ENCODE data around the gene HOXC10. TPM values are rescaled to one million over a fixed set of nuclear protein-coding genes. Genes with fewer than 3 reads are reported as not detected.

The HOXC10 gene
- total RNA-seq, 2 experiments from 2014 or later: not detected

DNA sequence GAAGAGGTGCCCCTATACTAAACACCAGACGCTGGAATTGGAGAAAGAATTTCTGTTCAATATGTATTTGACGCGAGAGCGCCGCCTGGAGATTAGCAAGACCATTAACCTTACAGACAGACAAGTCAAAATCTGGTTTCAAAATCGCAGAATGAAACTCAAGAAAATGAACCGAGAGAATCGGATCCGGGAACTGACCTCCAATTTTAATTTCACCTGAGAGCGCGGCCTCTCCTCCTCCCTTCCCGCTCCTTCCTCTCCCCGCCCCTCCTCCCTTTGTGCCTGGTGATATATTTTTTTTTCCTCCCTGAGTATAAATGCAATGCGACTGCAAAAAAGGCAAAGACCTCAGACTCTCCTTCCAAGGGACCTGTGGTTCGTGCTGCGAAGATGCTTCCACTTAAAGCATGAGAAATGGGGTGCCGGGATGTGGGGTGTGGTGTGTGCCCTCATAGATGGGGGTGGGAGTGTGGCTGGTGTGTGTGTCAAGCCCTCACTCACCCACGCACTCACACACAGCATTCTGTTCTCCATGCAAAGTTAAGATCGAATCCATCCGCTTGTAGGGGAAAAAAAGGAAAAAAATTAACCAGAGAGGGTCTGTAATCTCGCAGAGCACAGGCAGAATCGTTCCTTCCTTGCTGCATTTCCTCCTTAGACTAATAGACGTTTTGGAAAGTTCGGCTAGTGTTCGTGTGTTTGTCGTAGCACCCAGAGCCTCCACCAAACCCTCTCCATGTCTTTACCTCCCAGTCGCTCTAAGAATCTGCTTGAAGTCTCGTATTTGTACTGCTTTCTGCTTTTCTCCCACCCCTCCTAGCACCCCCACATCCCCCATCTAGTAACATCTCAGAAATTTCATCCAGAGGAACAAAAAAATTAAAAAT is 4.5 kb downstream of the HOXC10 start:
- DNase-seq: peak; percentile 52
- CTCF ChIA-PET: interaction anchor here (1.0 to 5.4 kb wide), 7 partner anchors 10 to 243 kb away, joined by 3 to 41 read pairs (median 14); partner anchors contain the start of gene HOXC9
- Mint-ChIP-seq H3K27me3 (peaks cover 98% of the 10 kb centered on the region), H3K4me3 (no peak overlapping the region), H3K4me1 (peaks cover 27% of the 10 kb centered on the region), H3K9me3 (ENCODE audit: low read depth) (no peaks in the 10 kb centered on the region), H3K27ac (no peak overlapping the region), H3K36me3 (no peaks in the 10 kb centered on the region)
- ATAC-seq: peak; percentile 28

GRCh38 chr12:53990311-53991076 is 5.5 kb downstream of the HOXC10 start:
- H3K36me3 Mint-ChIP-seq: peaks cover 1% of the 10 kb centered on the region
- DNase-seq: no peak
- H3K27ac Mint-ChIP-seq: no peak overlapping the region
- peaks cover 28% of the 10 kb centered on the region for H3K4me1 Mint-ChIP-seq
- CTCF ChIA-PET: interaction anchor here (1.0 to 3.8 kb wide), 9 partner anchors 9 to 217 kb away, joined by 3 to 20 read pairs (median 4); partner anchors contain the start of genes HOXC4 and HOXC9
- no peak overlapping the region for H3K4me3 Mint-ChIP-seq
- no peaks in the 10 kb centered on the region for H3K9me3 Mint-ChIP-seq (ENCODE audit: low read depth)
- ATAC-seq: no peak
- peaks cover 97% of the 10 kb centered on the region for H3K27me3 Mint-ChIP-seq

DNA sequence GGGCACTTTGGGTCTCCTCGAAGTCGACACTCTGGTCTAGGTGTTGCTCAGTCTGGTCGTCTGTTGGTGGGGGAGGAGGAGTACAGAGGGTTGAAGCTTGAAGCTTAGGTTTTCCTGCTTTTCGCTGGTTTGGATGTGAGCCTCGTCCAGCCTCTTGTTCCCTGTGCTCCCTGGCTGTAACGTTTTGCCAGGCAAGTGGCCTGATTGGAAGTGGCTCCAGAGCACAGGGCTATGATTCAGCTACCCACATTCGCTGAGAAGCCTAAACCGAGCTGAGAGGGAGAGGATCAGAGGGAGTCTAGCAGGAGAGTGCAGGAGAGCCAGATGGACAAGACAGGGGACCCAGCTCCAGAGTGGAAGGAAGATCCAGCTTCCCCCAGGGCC is 6.1 kb downstream of the HOXC10 start:
- ATAC-seq (no peak), DNase-seq (no peak)
- peaks cover 1% of the 10 kb centered on the region for H3K36me3 Mint-ChIP-seq
- H3K4me3 Mint-ChIP-seq: no peak overlapping the region
- H3K9me3 Mint-ChIP-seq (ENCODE audit: low read depth): no peaks in the 10 kb centered on the region
- H3K27me3 Mint-ChIP-seq: peaks cover 97% of the 10 kb centered on the region
- CTCF ChIA-PET: interaction anchor here (1.0 to 3.8 kb wide), 11 partner anchors 9 to 226 kb away, joined by 3 to 20 read pairs (median 4); partner anchors contain the start of genes HOXC4 and HOXC9
- H3K27ac Mint-ChIP-seq: no peak overlapping the region
- H3K4me1 Mint-ChIP-seq: peaks cover 30% of the 10 kb centered on the region

GRCh38 chr12:53992377-53992889 is 7.5 kb downstream of the HOXC10 start:
- Mint-ChIP-seq H3K27me3 (peaks cover 96% of the 10 kb centered on the region), H3K36me3 (peaks cover 1% of the 10 kb centered on the region), H3K4me1 (peaks cover 26% of the 10 kb centered on the region), H3K4me3 (no peak overlapping the region), H3K9me3 (ENCODE audit: low read depth) (no peaks in the 10 kb centered on the region), H3K27ac (no peak overlapping the region)
- ATAC-seq (no peak), DNase-seq (no peak)
- CTCF ChIA-PET: interaction anchor here (1.0 to 3.8 kb wide), 7 partner anchors 13 to 224 kb away, joined by 3 to 20 read pairs (median 3); partner anchors contain the start of gene HOXC11

DNA sequence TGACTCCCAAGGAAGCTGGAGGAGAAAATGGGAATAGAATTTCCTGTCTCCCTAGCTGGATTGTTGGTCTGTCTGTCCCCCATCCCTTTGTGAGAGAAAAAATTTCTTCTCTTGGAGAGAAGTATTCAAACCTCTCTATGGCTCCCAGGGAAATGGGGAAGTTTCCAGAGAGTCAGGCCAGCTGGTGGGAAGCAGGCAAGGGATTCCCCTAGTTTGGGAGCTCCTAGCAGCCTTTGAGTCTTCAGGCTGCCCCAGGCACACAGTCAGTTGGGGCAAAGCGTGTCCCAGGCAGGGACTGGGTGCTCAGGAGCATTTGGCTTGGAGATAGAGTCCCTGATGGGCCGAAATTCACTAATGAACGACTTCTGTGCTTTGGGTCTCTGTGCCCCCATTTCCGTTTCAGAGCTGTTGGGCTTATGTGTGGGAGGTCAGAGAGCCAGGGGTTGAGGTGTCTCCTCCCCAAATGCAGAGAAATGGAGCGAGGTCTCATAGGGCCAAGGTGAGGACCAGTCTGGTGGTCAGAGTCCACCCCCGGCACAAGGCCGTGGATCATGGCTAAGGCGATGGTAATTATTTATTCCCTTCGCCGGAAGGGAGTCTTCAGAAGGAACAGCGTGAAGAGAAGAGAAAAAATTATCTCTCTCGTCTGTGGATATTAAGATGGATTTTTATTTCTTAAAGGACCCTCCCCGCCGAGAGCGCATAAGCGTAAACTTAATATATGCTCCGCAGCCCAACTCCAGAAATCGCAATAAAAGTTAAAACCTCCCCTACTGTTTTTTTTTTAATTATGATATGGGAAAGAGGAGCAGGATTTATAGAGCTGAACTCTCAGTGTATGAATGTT is 8.4 kb downstream of the HOXC10 start:
- CTCF ChIA-PET: interaction anchor here (3.8 kb wide), 1 partner anchor 13 kb away, joined by 20 read pairs; no protein-coding TSS in a partner anchor
- H3K4me3 Mint-ChIP-seq: no peak overlapping the region
- peaks cover 96% of the 10 kb centered on the region for H3K27me3 Mint-ChIP-seq
- DNase-seq (no peak), ATAC-seq (no peak)
- peaks cover 28% of the 10 kb centered on the region for H3K4me1 Mint-ChIP-seq
- no peaks in the 10 kb centered on the region for H3K9me3 Mint-ChIP-seq (ENCODE audit: low read depth)
- peaks cover 1% of the 10 kb centered on the region for H3K36me3 Mint-ChIP-seq
- H3K27ac Mint-ChIP-seq: peak overlapping the region; percentile 48

- H3K27me3 Mint-ChIP-seq: peaks cover 96% of the 10 kb centered on the region
- no peak overlapping the region for H3K4me3 Mint-ChIP-seq
- no peaks in the 10 kb centered on the region for H3K9me3 Mint-ChIP-seq (ENCODE audit: low read depth)
- no peak for ATAC-seq
- CTCF ChIA-PET: no interaction called here
- H3K4me1 Mint-ChIP-seq: peaks cover 26% of the 10 kb centered on the region
- no peak for DNase-seq
- peaks cover 1% of the 10 kb centered on the region for H3K36me3 Mint-ChIP-seq
- peak overlapping the region; percentile 48 for H3K27ac Mint-ChIP-seq
Measured at GRCh38 chr12:53994009-53994263, 9.0 kb downstream of the HOXC10 start.

- Mint-ChIP-seq H3K4me1 (peaks cover 21% of the 10 kb centered on the region), H3K36me3 (peaks cover 1% of the 10 kb centered on the region), H3K4me3 (no peak overlapping the region), H3K9me3 (ENCODE audit: low read depth) (no peaks in the 10 kb centered on the region), H3K27ac (no peak overlapping the region), H3K27me3 (peaks cover 95% of the 10 kb centered on the region)
- DNase-seq (no peak), ATAC-seq (no peak)
- CTCF ChIA-PET: no interaction called here
Measured at GRCh38 chr12:53994264-53995001, 9.5 kb downstream of the HOXC10 start.

- H3K4me1 Mint-ChIP-seq: peaks cover 17% of the 10 kb centered on the region
- peak overlapping the region; percentile 43 for H3K27ac Mint-ChIP-seq
- peak overlapping the region; percentile 62 for H3K4me3 Mint-ChIP-seq
- DNase-seq (peak; percentile 52), ATAC-seq (no peak)
- H3K9me3 Mint-ChIP-seq (ENCODE audit: low read depth): no peaks in the 10 kb centered on the region
- CTCF ChIA-PET: interaction anchor here (1.5 kb wide), 1 partner anchor 293 kb away, joined by 4 read pairs; no protein-coding TSS in a partner anchor
- peaks cover 1% of the 10 kb centered on the region for H3K36me3 Mint-ChIP-seq
- peaks cover 95% of the 10 kb centered on the region for H3K27me3 Mint-ChIP-seq
Measured at GRCh38 chr12:53995002-53995377, 10.0 kb downstream of the HOXC10 start.

DNA sequence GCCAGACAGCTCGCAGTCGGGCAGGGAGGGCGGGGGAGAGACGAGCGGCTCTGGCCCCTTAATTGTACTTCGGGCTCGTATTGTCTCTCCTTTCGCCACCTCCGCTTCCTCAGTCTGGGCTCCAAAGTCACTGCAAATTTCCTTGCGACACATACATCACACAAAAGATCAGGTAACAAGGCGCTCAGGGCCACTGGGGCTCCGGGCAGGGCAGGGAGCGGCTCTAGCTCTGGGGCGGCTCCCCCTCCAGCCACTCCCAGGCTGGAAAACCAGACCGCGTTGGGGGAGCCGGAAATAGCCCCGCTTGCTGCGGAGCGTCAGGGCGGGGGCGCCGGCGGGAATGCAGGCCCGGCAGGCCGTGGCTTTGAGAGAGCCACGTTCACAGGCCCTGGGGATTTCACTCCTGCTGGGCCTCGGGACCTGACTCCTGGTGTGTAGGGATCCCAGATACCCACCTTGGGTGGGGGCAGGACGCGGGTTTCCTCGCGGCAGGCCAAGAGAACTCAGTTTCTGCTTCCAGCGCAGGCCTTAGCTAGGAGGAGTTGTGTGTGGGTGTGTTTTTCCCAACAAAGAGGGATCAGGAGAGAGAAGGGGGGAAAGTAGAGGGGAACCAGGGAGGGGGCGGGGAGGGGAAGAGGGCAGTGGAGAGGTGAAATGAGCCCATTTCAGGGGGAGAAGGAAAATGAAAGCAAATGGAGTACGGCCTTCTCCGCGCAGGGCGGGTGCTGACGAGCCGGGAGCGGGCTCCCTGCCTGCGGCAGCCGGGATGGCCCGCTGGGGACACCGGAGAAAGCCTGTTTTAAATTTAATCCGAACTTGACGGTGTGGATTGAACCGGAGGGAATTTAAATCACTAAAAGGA is 10.7 kb downstream of the HOXC10 start:
- Mint-ChIP-seq H3K4me3 (peak overlapping the region; percentile 62), H3K9me3 (ENCODE audit: low read depth) (no peaks in the 10 kb centered on the region), H3K36me3 (peaks cover 1% of the 10 kb centered on the region), H3K27ac (peak overlapping the region; percentile 53), H3K27me3 (peaks cover 95% of the 10 kb centered on the region), H3K4me1 (peaks cover 14% of the 10 kb centered on the region)
- CTCF ChIA-PET: interaction anchor here (1.1 to 1.5 kb wide), 3 partner anchors 10 to 294 kb away, joined by 4 to 7 read pairs (median 4); no protein-coding TSS in a partner anchor
- ATAC-seq: peak; percentile 68
- DNase-seq: no peak

- Mint-ChIP-seq H3K4me1 (peaks cover 14% of the 10 kb centered on the region), H3K27me3 (peaks cover 96% of the 10 kb centered on the region), H3K27ac (no peak overlapping the region), H3K36me3 (peaks cover 1% of the 10 kb centered on the region), H3K4me3 (peak overlapping the region; percentile 62), H3K9me3 (ENCODE audit: low read depth) (no peaks in the 10 kb centered on the region)
- CTCF ChIA-PET: interaction anchor here (1.1 to 6.1 kb wide), 8 partner anchors 9 to 294 kb away, joined by 4 to 41 read pairs (median 6); partner anchors contain the start of genes HOXC10, HOXC5 and HOXC8
- ATAC-seq (no peak), DNase-seq (no peak)
Measured at GRCh38 chr12:53996240-53997203, 11.6 kb downstream of the HOXC10 start.
